ENCODE results near the gene PDE11A.

PDE11A gene

DNA sequence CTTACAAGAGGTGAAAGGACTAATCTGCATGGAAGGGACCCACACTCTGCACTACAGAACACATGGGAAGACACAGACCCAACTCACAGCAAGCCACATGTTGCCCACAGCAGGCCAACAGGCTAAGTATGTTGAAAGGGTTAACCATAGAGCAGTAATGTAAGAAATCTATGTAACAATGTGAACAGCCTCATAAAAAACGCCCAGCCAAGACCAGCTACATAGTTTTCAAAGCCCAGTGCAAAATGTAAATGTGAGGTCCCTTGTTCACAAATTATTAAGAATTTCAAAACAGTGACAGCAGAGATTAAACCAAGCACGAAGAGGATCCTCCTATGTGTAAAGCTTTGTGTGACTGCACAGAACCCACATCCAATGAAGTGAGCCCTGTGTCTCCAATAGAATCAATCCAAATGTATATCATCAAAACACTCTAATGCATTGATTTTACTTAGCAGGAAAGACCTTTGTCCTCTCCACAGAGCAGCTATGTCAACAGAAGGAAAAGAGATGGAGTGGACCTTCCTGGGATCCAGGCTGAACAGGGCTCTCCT lies 469.9 kb downstream of the PDE11A start:
- no peaks in the 10 kb centered on the region for H4K20me1 ChIP-seq (ENCODE audit: insufficient read depth, low read length)
- no peak overlapping the region for H3K4me3 ChIP-seq (ENCODE audit: low read depth in 1 of 2, low read length in 2 of 2)
- no peaks in the 10 kb centered on the region for H3K79me2 ChIP-seq (ENCODE audit: insufficient read depth, low read length)
- H3K4me1 ChIP-seq (ENCODE audit: insufficient read depth, low read length): 0 out of 2 replicates have a peak, but pooled peaks cover 3% of the 10 kb centered on the region
- no peak overlapping the region for H3K4me2 ChIP-seq (ENCODE audit: insufficient read depth, low read length)
- no peak overlapping the region for H2AFZ ChIP-seq (ENCODE audit: low read depth, low read length)
- no peaks in the 10 kb centered on the region for H3K27me3 ChIP-seq (ENCODE audit: insufficient read depth, low read length, poor library complexity)
- DNase-seq (no peak), ATAC-seq (ENCODE audit: insufficient read depth, low read depth) (no peak)
- no peak overlapping the region for H3K27ac ChIP-seq (ENCODE audit: low read length)
- no peaks in the 10 kb centered on the region for H3K36me3 ChIP-seq (ENCODE audit: insufficient read depth, low read length)
- no peak overlapping the region for H3K9ac ChIP-seq (ENCODE audit: low read depth, low read length)
- H3K9me3 ChIP-seq (ENCODE audit: insufficient read depth, low read length, severe bottlenecking): no peaks in the 10 kb centered on the region
- TF ChIP-seq, protein P1, sequence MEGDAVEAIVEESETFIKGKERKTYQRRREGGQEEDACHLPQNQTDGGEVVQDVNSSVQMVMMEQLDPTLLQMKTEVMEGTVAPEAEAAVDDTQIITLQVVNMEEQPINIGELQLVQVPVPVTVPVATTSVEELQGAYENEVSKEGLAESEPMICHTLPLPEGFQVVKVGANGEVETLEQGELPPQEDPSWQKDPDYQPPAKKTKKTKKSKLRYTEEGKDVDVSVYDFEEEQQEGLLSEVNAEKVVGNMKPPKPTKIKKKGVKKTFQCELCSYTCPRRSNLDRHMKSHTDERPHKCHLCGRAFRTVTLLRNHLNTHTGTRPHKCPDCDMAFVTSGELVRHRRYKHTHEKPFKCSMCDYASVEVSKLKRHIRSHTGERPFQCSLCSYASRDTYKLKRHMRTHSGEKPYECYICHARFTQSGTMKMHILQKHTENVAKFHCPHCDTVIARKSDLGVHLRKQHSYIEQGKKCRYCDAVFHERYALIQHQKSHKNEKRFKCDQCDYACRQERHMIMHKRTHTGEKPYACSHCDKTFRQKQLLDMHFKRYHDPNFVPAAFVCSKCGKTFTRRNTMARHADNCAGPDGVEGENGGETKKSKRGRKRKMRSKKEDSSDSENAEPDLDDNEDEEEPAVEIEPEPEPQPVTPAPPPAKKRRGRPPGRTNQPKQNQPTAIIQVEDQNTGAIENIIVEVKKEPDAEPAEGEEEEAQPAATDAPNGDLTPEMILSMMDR (IDR thresholded peaks at IDR 0.05; ENCODE audit: borderline replicate concordance, extremely low read depth, low read length, poor library complexity, severe bottlenecking): no peak
- no peak for TF ChIP-seq EZH2 (IDR thresholded peaks at IDR 0.05; ENCODE audit: borderline replicate concordance, low read depth, low read length, severe bottlenecking)

DNA sequence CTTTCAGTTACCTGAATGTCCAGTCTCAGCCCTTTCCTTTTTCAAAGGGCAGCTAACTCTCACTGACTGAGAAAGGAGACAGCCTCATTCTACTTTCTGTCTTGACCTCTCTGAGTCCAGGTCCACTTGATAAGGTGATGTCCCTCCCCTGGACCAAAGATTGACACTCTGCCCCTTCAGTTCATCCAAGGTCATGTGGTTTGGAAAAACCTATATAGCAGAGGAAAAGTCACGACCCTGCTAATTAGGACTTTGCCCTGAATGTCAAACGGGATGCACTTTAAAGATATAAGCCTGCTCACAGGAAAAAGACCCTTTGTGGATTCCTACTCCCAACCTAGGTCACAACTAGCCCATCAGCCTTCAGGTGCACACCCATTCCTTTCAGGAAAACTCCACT lies 471.7 kb downstream of the PDE11A start:
- Histone ChIP-seq H3K27me3 (ENCODE audit: insufficient read depth, low read length, poor library complexity) (no peaks in the 10 kb centered on the region), H3K4me3 (ENCODE audit: low read depth in 1 of 2, low read length in 2 of 2) (no peak overlapping the region), H3K79me2 (ENCODE audit: insufficient read depth, low read length) (no peaks in the 10 kb centered on the region), H2AFZ (ENCODE audit: low read depth, low read length) (no peak overlapping the region), H3K4me2 (ENCODE audit: insufficient read depth, low read length) (no peak overlapping the region), H3K9me3 (ENCODE audit: insufficient read depth, low read length, severe bottlenecking) (no peaks in the 10 kb centered on the region), H3K27ac (ENCODE audit: low read length) (no peak overlapping the region), H3K9ac (ENCODE audit: low read depth, low read length) (no peak overlapping the region), H3K36me3 (ENCODE audit: insufficient read depth, low read length) (no peaks in the 10 kb centered on the region), H4K20me1 (ENCODE audit: insufficient read depth, low read length) (no peaks in the 10 kb centered on the region), H3K4me1 (ENCODE audit: insufficient read depth, low read length) (0 out of 2 replicates have a peak, but pooled peaks cover 3% of the 10 kb centered on the region)
- ATAC-seq (ENCODE audit: insufficient read depth, low read depth): no peak
- DNase-seq: no peak
- no peak for TF ChIP-seq EZH2 (IDR thresholded peaks at IDR 0.05; ENCODE audit: borderline replicate concordance, low read depth, low read length, severe bottlenecking)
- TF ChIP-seq, protein P1 (IDR thresholded peaks at IDR 0.05; ENCODE audit: borderline replicate concordance, extremely low read depth, low read length, poor library complexity, severe bottlenecking): no peak

DNA sequence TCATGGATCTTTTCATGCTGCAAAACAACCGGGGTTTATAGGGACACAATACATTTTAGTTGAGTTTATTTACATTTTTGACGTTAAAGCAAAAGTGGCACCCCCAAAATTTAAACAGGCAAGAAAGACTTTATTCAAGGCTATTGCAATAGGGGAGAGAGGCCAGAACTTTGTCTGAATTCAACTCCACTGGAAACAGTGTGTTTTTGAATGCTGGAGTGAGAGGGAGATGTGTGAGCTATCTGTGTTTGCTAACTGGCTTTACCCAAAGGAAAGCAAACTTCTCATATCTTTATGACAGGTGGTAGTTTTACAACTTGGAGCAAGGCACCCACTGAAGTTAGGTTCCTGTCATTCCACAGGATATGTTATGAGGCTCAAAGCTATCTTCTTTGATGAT lies 472.6 kb downstream of the PDE11A start:
- H3K27ac ChIP-seq (ENCODE audit: low read length): no peak overlapping the region
- 0 out of 2 replicates have a peak, but pooled peaks cover 3% of the 10 kb centered on the region for H3K4me1 ChIP-seq (ENCODE audit: insufficient read depth, low read length)
- H4K20me1 ChIP-seq (ENCODE audit: insufficient read depth, low read length): no peaks in the 10 kb centered on the region
- DNase-seq: no peak
- H2AFZ ChIP-seq (ENCODE audit: low read depth, low read length): no peak overlapping the region
- H3K9ac ChIP-seq (ENCODE audit: low read depth, low read length): no peak overlapping the region
- H3K9me3 ChIP-seq (ENCODE audit: insufficient read depth, low read length, severe bottlenecking): no peaks in the 10 kb centered on the region
- no peak overlapping the region for H3K4me2 ChIP-seq (ENCODE audit: insufficient read depth, low read length)
- no peaks in the 10 kb centered on the region for H3K36me3 ChIP-seq (ENCODE audit: insufficient read depth, low read length)
- ATAC-seq (ENCODE audit: insufficient read depth, low read depth): no peak
- TF ChIP-seq, protein P1 (IDR thresholded peaks at IDR 0.05; ENCODE audit: borderline replicate concordance, extremely low read depth, low read length, poor library complexity, severe bottlenecking): no peak
- TF ChIP-seq EZH2 (IDR thresholded peaks at IDR 0.05; ENCODE audit: borderline replicate concordance, low read depth, low read length, severe bottlenecking): no peak
- no peak overlapping the region for H3K4me3 ChIP-seq (ENCODE audit: low read depth in 1 of 2, low read length in 2 of 2)
- H3K27me3 ChIP-seq (ENCODE audit: insufficient read depth, low read length, poor library complexity): no peaks in the 10 kb centered on the region
- no peaks in the 10 kb centered on the region for H3K79me2 ChIP-seq (ENCODE audit: insufficient read depth, low read length)

Data from DND-41 (cell line).